GM23338 (cell line): ENCODE measurements around the gene MFAP3L. TPM values are rescaled to one million over a fixed set of nuclear protein-coding genes. Genes with fewer than 3 reads are reported as not detected.

ENCODE experiments used
- ATAC-seq: fragments of 200-7000 bp; cut with Tn5 transposase; 3 replicates; pipeline ENCODE4 v1.9.1; 2020
- DNase-seq: peaks from one replicate; pipeline ENCODE4 v3.0.0-alpha.2; 2015; ENCODE audit warnings: low spot score
- H2AFZ ChIP-seq: fragments of 200-600 bp; sonication (generic); 2 replicates; pipeline ENCODE4 v1.8.0; 2016; ENCODE audit warnings: antibody characterized with exemption, mild to moderate bottlenecking, moderate library complexity
- H3F3A ChIP-seq: fragments of 200-600 bp; sonication (generic); replicated peaks from 2 replicates; pipeline ENCODE4 v1.8.0; 2017; ENCODE audit warnings: antibody characterized with exemption, mixed run types, low read depth
- H3K27ac ChIP-seq: fragments of 200-600 bp; sonication (generic); 2 replicates; pipeline ENCODE4 v1.6.1; 2016; ENCODE audit warnings: low read depth
- H3K27me3 ChIP-seq: fragments of 200-600 bp; sonication (generic); 2 replicates; pipeline ENCODE4 v1.8.0; 2016; ENCODE audit warnings: mild to moderate bottlenecking, mixed run types, moderate library complexity; ENCODE audit not compliant: insufficient read depth
- H3K36me3 ChIP-seq: fragments of 200-600 bp; sonication (generic); 2 replicates; pipeline ENCODE4 v1.8.0; 2016; ENCODE audit warnings: mild to moderate bottlenecking; ENCODE audit not compliant: insufficient read depth
- H3K4me1 ChIP-seq: fragments of 200-600 bp; sonication (generic); 2 replicates; pipeline ENCODE4 v1.8.0; 2016; ENCODE audit warnings: mild to moderate bottlenecking, moderate library complexity; ENCODE audit not compliant: insufficient read depth
- H3K4me2 ChIP-seq: fragments of 200-600 bp; sonication (generic); 2 replicates; pipeline ENCODE4 v1.7.1; 2017; ENCODE audit warnings: mixed run types
- H3K4me3 ChIP-seq: fragments of 200-600 bp; sonication (generic); 2 replicates; pipeline ENCODE4 v1.6.1; 2016; ENCODE audit warnings: mixed run types
- H3K79me2 ChIP-seq: fragments of 200-600 bp; sonication (generic); replicated peaks from 2 replicates; pipeline ENCODE4 v1.8.0; 2017; ENCODE audit warnings: mild to moderate bottlenecking; ENCODE audit not compliant: insufficient read depth
- H3K9me2 ChIP-seq: fragments of 200-600 bp; sonication (generic); 2 replicates; pipeline ENCODE4 v1.8.0; 2017; ENCODE audit not compliant: insufficient read depth
- H4K20me1 ChIP-seq: fragments of 200-600 bp; sonication (generic); replicated peaks from 2 replicates; pipeline ENCODE4 v1.8.0; 2017; ENCODE audit warnings: mild to moderate bottlenecking; ENCODE audit not compliant: insufficient read depth
- H3K27ac Mint-ChIP-seq: 2 replicates; pipeline ENCODE4 v1.8.0; 2020; ENCODE audit warnings: inconsistent platforms, mild to moderate bottlenecking, moderate library complexity, mixed read lengths
- H3K27me3 Mint-ChIP-seq: 3 replicates; pipeline ENCODE4 v1.8.0; 2022; ENCODE audit warnings: low read depth, mild to moderate bottlenecking, moderate library complexity, mixed read lengths, inconsistent platforms; ENCODE audit not compliant: insufficient read depth, poor library complexity
- H3K36me3 Mint-ChIP-seq: 3 replicates; pipeline ENCODE4 v1.8.0; 2021; ENCODE audit warnings: low read depth, mild to moderate bottlenecking, inconsistent platforms, moderate library complexity, mixed read lengths
- H3K4me1 Mint-ChIP-seq: 3 replicates; pipeline ENCODE4 v1.8.0; 2020; ENCODE audit warnings: mild to moderate bottlenecking, inconsistent platforms, mixed read lengths
- H3K4me3 Mint-ChIP-seq: 3 replicates; pipeline ENCODE4 v1.8.0; 2021; ENCODE audit warnings: moderate library complexity, mild to moderate bottlenecking, inconsistent platforms, mixed read lengths
- H3K9me3 Mint-ChIP-seq: 3 replicates; pipeline ENCODE4 v1.8.0; 2020; ENCODE audit warnings: moderate library complexity, mild to moderate bottlenecking, inconsistent platforms, mixed read lengths
- CREB1 ChIP-seq: fragments of 250-450 bp; sonication (Bioruptor Pico); IDR thresholded peaks from 2 replicates; pipeline ENCODE4 v1.5.0; 2020; ENCODE audit warnings: low read depth, mild to moderate bottlenecking, moderate library complexity
- CTCF ChIP-seq, 2 experiments: fragments of 200-600 bp in 1 of 2; sonication (generic) in 1 of 2; conservative IDR thresholded peaks; 2 replicates each; pipeline versions ENCODE4 v1.5.1 to v1.6.1; 2016 to 2017; ENCODE audit warnings: antibody characterized with exemption in 2 of 2, low read depth in 2 of 2, mild to moderate bottlenecking in 2 of 2, moderate library complexity in 1 of 2
- EZH2 ChIP-seq: fragments of 200-600 bp; sonication (generic); IDR thresholded peaks from one replicate; pipeline ENCODE4 v1.8.0; 2017; ENCODE audit warnings: antibody characterized with exemption, mild to moderate bottlenecking, low read depth; ENCODE audit not compliant: unreplicated experiment
- EZH2phosphoT487 ChIP-seq: fragments of 200-600 bp; sonication (generic); IDR thresholded peaks from one replicate; pipeline ENCODE4 v1.8.1; 2018; ENCODE audit warnings: antibody characterized with exemption; ENCODE audit not compliant: unreplicated experiment
- NANOG ChIP-seq: IDR thresholded peaks from 2 replicates; pipeline ENCODE4 v1.6.1; 2016; ENCODE audit warnings: antibody characterized with exemption, borderline replicate concordance
- POLR2AphosphoS5 ChIP-seq: IDR thresholded peaks from 2 replicates; pipeline ENCODE4 v1.6.1; 2016; ENCODE audit warnings: antibody characterized with exemption, low read depth
- REST ChIP-seq: IDR thresholded peaks from one replicate; pipeline ENCODE4 v1.6.1; 2018; ENCODE audit warnings: antibody characterized with exemption; ENCODE audit not compliant: unreplicated experiment
- STAT1 ChIP-seq: IDR thresholded peaks from one replicate; pipeline ENCODE4 v1.6.1; 2016; ENCODE audit warnings: antibody characterized with exemption; ENCODE audit not compliant: unreplicated experiment
- ZNF114 ChIP-seq: fragments of 250-450 bp; sonication (Bioruptor Pico); IDR thresholded peaks from 2 replicates; pipeline ENCODE4 v1.5.0; 2020; ENCODE audit warnings: mild to moderate bottlenecking, moderate library complexity
- ZNF331 ChIP-seq: fragments of 250-450 bp; sonication (Bioruptor Pico); IDR thresholded peaks from 2 replicates; pipeline ENCODE4 v1.5.0; 2020; ENCODE audit warnings: low read depth, mild to moderate bottlenecking, moderate library complexity
- ZNF462 ChIP-seq: fragments of 250-450 bp; sonication (Bioruptor Pico); IDR thresholded peaks from 2 replicates; pipeline ENCODE4 v1.5.0; 2020; ENCODE audit warnings: mild to moderate bottlenecking, moderate library complexity
- polyA plus RNA-seq: library from polyadenylated mRNA; unstranded; fragments of >200 nt; fragmentation: Nextera tagmentation; extraction: Ambion mirVana; gene quantifications from 2 replicates; pipeline ENCODE4 v1.2.1, GENCODE V29; 2016
- total RNA-seq: library from RNA; depleted of rRNA; stranded (reverse); fragments of >200 nt; shearing (Covaris generic); gene quantifications from 2 replicates; pipeline ENCODE4 v1.2.3, GENCODE V29; 2014
- TF ChIP-seq, protein P1 (sequence below): IDR thresholded peaks from 2 replicates; pipeline ENCODE4 v1.6.1; 2016; ENCODE audit warnings: antibody characterized with exemption

MFAP3L gene
- total and polyA plus RNA-seq, 2 experiments from 2014 or later: 3.4 to 7.9 TPM

DNA sequence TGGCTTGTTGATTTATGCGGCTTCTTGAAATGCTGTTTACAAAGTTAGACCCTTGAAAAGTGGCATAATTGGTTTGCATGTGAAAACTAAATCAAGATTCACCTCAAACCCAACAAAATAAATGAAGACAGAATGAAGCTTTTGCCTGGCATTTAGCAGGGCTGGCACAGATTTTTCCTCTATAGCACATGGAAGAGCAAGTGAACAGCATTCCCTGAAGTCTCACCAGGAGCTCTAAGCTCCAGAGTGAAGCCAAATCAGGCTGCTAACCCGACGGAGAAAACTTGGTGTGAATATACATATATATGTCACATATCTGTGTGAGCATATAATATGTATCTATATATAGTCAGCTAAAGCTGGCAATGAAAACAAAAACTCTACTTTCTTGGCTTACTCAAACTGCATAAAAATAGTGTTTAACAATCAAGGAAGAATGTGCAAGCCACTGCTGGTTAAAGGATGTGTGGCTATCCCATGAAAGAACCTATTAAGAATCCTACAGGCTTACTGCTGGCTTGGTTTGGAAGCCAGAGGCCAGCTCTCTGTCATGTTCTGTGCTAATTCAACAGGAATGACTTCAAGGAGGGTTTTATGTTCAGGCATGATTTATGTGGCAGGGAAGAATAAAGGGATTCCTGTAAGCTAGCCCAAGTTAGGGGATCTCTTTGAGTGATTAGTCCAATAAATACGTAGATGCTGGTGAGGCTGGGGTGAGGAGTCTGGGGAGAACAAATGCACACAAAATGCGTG, 69.9 kb downstream of the MFAP3L start:
- Mint-ChIP-seq H3K27ac (0 out of 2 replicates have a peak overlapping the region, but pooled peaks have one; percentile 13), H3K27me3 (peaks cover 2% of the 10 kb centered on the region), H3K36me3 (no peaks in the 10 kb centered on the region), H3K9me3 (no peaks in the 10 kb centered on the region; the same call in 2 of the 3 replicates), H3K4me1 (peaks cover 19% of the 10 kb centered on the region), H3K4me3 (no peak overlapping the region)
- Histone ChIP-seq H2AFZ (no peak overlapping the region), H3K4me1 (peaks cover 16% of the 10 kb centered on the region; the same call in 1 of the 2 replicates), H3K4me2 (no peak overlapping the region), H3K4me3 (no peak overlapping the region), H3K79me2 (no peaks in the 10 kb centered on the region), H3K9me2 (no peaks in the 10 kb centered on the region), H3F3A (no peaks in the 10 kb centered on the region), H4K20me1 (no peaks in the 10 kb centered on the region), H3K27ac (no peak overlapping the region), H3K27me3 (no peaks in the 10 kb centered on the region), H3K36me3 (no peaks in the 10 kb centered on the region; the same call in 1 of the 2 replicates)
- TF ChIP-seq CTCF (conservative IDR thresholded peaks at IDR 0.05; ENCODE audit: low read depth in 2 of 2): no peak
- TF ChIP-seq CREB1 (CRISPR knock-in tag): no peak
- TF ChIP-seq EZH2phosphoT487: no peak
- TF ChIP-seq, protein P1, sequence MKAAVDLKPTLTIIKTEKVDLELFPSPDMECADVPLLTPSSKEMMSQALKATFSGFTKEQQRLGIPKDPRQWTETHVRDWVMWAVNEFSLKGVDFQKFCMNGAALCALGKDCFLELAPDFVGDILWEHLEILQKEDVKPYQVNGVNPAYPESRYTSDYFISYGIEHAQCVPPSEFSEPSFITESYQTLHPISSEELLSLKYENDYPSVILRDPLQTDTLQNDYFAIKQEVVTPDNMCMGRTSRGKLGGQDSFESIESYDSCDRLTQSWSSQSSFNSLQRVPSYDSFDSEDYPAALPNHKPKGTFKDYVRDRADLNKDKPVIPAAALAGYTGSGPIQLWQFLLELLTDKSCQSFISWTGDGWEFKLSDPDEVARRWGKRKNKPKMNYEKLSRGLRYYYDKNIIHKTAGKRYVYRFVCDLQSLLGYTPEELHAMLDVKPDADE: no peak
- no peak for TF ChIP-seq ZNF114
- TF ChIP-seq STAT1: no peak
- no peak for TF ChIP-seq REST
- TF ChIP-seq EZH2: no peak
- no peak for TF ChIP-seq POLR2AphosphoS5
- no peak for TF ChIP-seq ZNF331 (CRISPR knock-in tag)
- TF ChIP-seq NANOG: no peak
- no peak for TF ChIP-seq ZNF462 (CRISPR knock-in tag)
- ATAC-seq (no peak), DNase-seq (no peak)
